ENCODE measurements around the gene SNX27.

DNA sequence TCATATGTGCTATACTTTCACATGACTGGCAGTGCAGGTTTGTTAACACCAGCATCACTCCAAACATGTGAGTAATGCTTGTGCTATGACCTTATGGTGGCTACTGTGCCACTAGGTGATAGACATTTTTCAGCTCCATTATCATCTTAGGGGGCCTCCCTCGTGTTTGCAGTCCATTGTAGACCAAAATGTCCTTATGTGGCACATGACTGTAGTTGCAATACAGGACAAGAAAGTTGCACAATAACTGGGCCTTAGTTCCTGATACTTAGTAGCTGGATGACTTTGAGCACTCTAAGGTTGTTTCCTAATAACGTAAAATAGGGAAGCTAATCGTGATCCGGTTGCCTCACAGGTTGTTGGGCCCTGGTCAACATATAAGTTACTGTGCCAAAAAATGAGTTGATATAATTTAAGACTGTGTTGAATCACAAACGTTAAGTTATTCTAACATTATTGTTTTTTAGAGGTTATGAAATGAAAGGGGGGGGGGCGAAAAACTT lies 511 bp upstream of the SNX27 start:
- TF ChIP-seq FOXK2 (IDR thresholded peaks at IDR 0.05) (no peak), ELF4 (IDR thresholded peaks at IDR 0.05) (no peak), BHLHE40 (IDR thresholded peaks at IDR 0.05; ENCODE audit: borderline replicate concordance) (no peak), SP1 (IDR thresholded peaks at IDR 0.05) (no peak), SUZ12 (IDR thresholded peaks at IDR 0.05) (no peak), FOXM1 (IDR thresholded peaks at IDR 0.05; ENCODE audit: borderline replicate concordance) (no peak), FOXA1 (IDR thresholded peaks at IDR 0.05) (no peak), TARDBP (IDR thresholded peaks at IDR 0.05) (no peak), ARNT (IDR thresholded peaks at IDR 0.05) (no peak), NFRKB (IDR thresholded peaks at IDR 0.05) (no peak)
- TF ChIP-seq, protein P1, sequence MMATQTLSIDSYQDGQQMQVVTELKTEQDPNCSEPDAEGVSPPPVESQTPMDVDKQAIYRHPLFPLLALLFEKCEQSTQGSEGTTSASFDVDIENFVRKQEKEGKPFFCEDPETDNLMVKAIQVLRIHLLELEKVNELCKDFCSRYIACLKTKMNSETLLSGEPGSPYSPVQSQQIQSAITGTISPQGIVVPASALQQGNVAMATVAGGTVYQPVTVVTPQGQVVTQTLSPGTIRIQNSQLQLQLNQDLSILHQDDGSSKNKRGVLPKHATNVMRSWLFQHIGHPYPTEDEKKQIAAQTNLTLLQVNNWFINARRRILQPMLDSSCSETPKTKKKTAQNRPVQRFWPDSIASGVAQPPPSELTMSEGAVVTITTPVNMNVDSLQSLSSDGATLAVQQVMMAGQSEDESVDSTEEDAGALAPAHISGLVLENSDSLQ (IDR thresholded peaks at IDR 0.05): no peak
